ENCODE measurements around the gene GBX1. TPM values are rescaled to one million over a fixed set of nuclear protein-coding genes. Genes with fewer than 3 reads are reported as not detected.

The GBX1 gene
- total and polyA plus RNA-seq, 5 donors from 2014 or later: not detected

Other genes with a start within 250 kb of the GBX1 start
- 3.5 TPM for gene KCNH2, start 189.4 kb downstream of the GBX1 start, total RNA-seq
- 1 to 10 TPM in 3 of 4 donors, under 1 TPM in 1; 0.83 to 2.8 (median 1.5) TPM for gene KCNH2, start 189.4 kb downstream of the GBX1 start, polyA plus RNA-seq
- gene NOS3, start 176.7 kb downstream of the GBX1 start, total RNA-seq: 10.7 TPM
- 1 to 10 TPM; 3.2 to 8.8 (median 7.1) TPM for gene NOS3, start 176.7 kb downstream of the GBX1 start, polyA plus RNA-seq
- gene ATG9B, start 143.2 kb downstream of the GBX1 start, total RNA-seq: 21.2 TPM
- 10 to 100 TPM; 18.6 to 38.7 (median 36.2) TPM for gene ATG9B, start 143.2 kb downstream of the GBX1 start, polyA plus RNA-seq
- 61.4 TPM for gene ABCB8, start 139.2 kb downstream of the GBX1 start, total RNA-seq
- gene ABCB8, start 139.2 kb downstream of the GBX1 start, polyA plus RNA-seq: 10 to 100 TPM; 16.9 to 20.6 (median 18.6) TPM
- gene ASIC3, start 119.2 kb downstream of the GBX1 start, total RNA-seq: 5.9 TPM
- not detected for gene ASIC3, start 119.2 kb downstream of the GBX1 start, polyA plus RNA-seq
- 7.6 TPM for gene CDK5, start 109.8 kb downstream of the GBX1 start, total RNA-seq
- 10 to 100 TPM; 15.7 to 20.7 (median 17.6) TPM for gene CDK5, start 109.8 kb downstream of the GBX1 start, polyA plus RNA-seq
- 71.7 TPM for gene SLC4A2, start 108.1 kb downstream of the GBX1 start, total RNA-seq
- 10 to 100 TPM; 11.6 to 13.9 (median 12.3) TPM for gene SLC4A2, start 108.1 kb downstream of the GBX1 start, polyA plus RNA-seq
- gene FASTK, start 86.9 kb downstream of the GBX1 start, total RNA-seq: 92.4 TPM
- 10 to 100 TPM; 39.5 to 53.3 (median 46.6) TPM for gene FASTK, start 86.9 kb downstream of the GBX1 start, polyA plus RNA-seq
- gene TMUB1, start 84.2 kb downstream of the GBX1 start, total RNA-seq: 53.9 TPM
- gene TMUB1, start 84.2 kb downstream of the GBX1 start, polyA plus RNA-seq: 10 to 100 TPM; 41.1 to 54.6 (median 48.3) TPM
- gene AGAP3, start 81.2 kb downstream of the GBX1 start, total RNA-seq: 24.7 TPM
- 1 to 10 TPM; 1.9 to 3.2 (median 2.7) TPM for gene AGAP3, start 81.2 kb downstream of the GBX1 start, polyA plus RNA-seq
- not detected for gene ASB10, start 19.6 kb upstream of the GBX1 start, total RNA-seq
- gene ASB10, start 19.6 kb upstream of the GBX1 start, polyA plus RNA-seq: not detected
- 3.8 TPM for gene H2BK1, start 42.8 kb upstream of the GBX1 start, total RNA-seq
- not detected for gene H2BK1, start 42.8 kb upstream of the GBX1 start, polyA plus RNA-seq
- gene ABCF2, start 59.5 kb upstream of the GBX1 start, total RNA-seq: 16.3 TPM
- 10 to 100 TPM; 25.9 to 31.4 (median 29.7) TPM for gene ABCF2, start 59.5 kb upstream of the GBX1 start, polyA plus RNA-seq
- gene CHPF2, start 64.8 kb upstream of the GBX1 start, total RNA-seq: 38.8 TPM
- 10 to 100 TPM; 18.8 to 24.8 (median 23.0) TPM for gene CHPF2, start 64.8 kb upstream of the GBX1 start, polyA plus RNA-seq
- gene SMARCD3, start 81.0 kb upstream of the GBX1 start, total RNA-seq: 4.7 TPM
- gene SMARCD3, start 81.0 kb upstream of the GBX1 start, polyA plus RNA-seq: 1 to 10 TPM; 1.5 to 4.4 (median 2.1) TPM
- gene NUB1, start 174.1 kb upstream of the GBX1 start, total RNA-seq: 65.2 TPM
- gene NUB1, start 174.1 kb upstream of the GBX1 start, polyA plus RNA-seq: 10 to 100 TPM; 51.0 to 65.0 (median 52.8) TPM
- 4.8 TPM for gene WDR86, start 242.3 kb upstream of the GBX1 start, total RNA-seq
- gene WDR86, start 242.3 kb upstream of the GBX1 start, polyA plus RNA-seq: under 1 TPM in 3 of 4 donors, not detected in 1; 0.15 to 0.71 (median 0.31) TPM